CD4-positive, alpha-beta T cell (primary cell): ENCODE results near the gene MRPS12. TPM values are rescaled to one million over a fixed set of nuclear protein-coding genes. Genes with fewer than 3 reads are reported as not detected.

Source experiments
- ATAC-seq: fragments of 200-7000 bp; cut with Tn5 transposase; one replicate; pipeline ENCODE4 v1.10.0; 2022; ENCODE audit warnings: mild to moderate bottlenecking; ENCODE audit not compliant: poor library complexity
- CTCF ChIA-PET: fragments of 350-600 bp; sonication (Branson Sonifier 250); formaldehyde crosslinking; loops from one replicate; lab custom pipeline; 2021; ENCODE audit warnings: antibody characterized with exemption, inconsistent platforms; lab: Charles Lee
- POLR2A ChIA-PET: fragments of 350-600 bp; sonication (Branson Sonifier 250); formaldehyde crosslinking; loops from one replicate; lab custom pipeline; 2021; ENCODE audit warnings: antibody characterized with exemption, inconsistent platforms; lab: Charles Lee
- DNase-seq, 14 experiments: peaks; one replicate each; pipeline ENCODE4 v3.0.0-alpha.2; 2013 to 2020; ENCODE audit warnings: mixed read lengths in 2 of 14
- H3K27ac ChIP-seq, 2 donors: one replicate each; pipeline versions ENCODE4 v1.5.1 to v1.7.0; 2013; ENCODE audit warnings: low read length in 2 of 2, low read depth in 1 of 2, mild to moderate bottlenecking in 1 of 2
- H3K27me3 ChIP-seq, 2 experiments: 1 replicate in 1 of 2; 2 replicates in 1 of 2; pipeline versions ENCODE4 v1.6.1 to v1.7.0; 2013; ENCODE audit warnings: low read length in 2 of 2, control low read depth in 1 of 2, mild to moderate bottlenecking in 1 of 2, moderate library complexity in 1 of 2; ENCODE audit not compliant: insufficient read depth in 2 of 2, control insufficient read depth in 1 of 2
- H3K36me3 ChIP-seq: one replicate; pipeline ENCODE4 v1.6.1; 2013; ENCODE audit warnings: low read length, control low read depth; ENCODE audit not compliant: insufficient read depth
- H3K4me1 ChIP-seq: one replicate; pipeline ENCODE4 v1.6.1; 2013; ENCODE audit warnings: low read length, control low read depth; ENCODE audit not compliant: insufficient read depth
- H3K4me3 ChIP-seq: one replicate; pipeline ENCODE4 v1.5.1; 2013; ENCODE audit warnings: mild to moderate bottlenecking, low read length, moderate library complexity
- H3K9me3 ChIP-seq, 2 experiments: 1 replicate in 1 of 2; 2 replicates in 1 of 2; pipeline versions ENCODE4 v1.6.1 to v1.7.0; 2013; ENCODE audit warnings: low read length in 2 of 2, mild to moderate bottlenecking in 2 of 2, control low read depth in 1 of 2, moderate library complexity in 1 of 2; ENCODE audit not compliant: control insufficient read depth in 1 of 2, insufficient read depth in 1 of 2
- H3K27ac Mint-ChIP-seq: one replicate; pipeline ENCODE4 v1.8.0; 2020; ENCODE audit warnings: mixed read lengths
- H3K27me3 Mint-ChIP-seq: one replicate; pipeline ENCODE4 v1.8.0; 2021; ENCODE audit warnings: mixed read lengths
- H3K36me3 Mint-ChIP-seq: one replicate; pipeline ENCODE4 v1.8.0; 2021; ENCODE audit warnings: low read depth, mixed read lengths
- H3K4me1 Mint-ChIP-seq: one replicate; pipeline ENCODE4 v1.8.0; 2021; ENCODE audit warnings: low read depth, mixed read lengths
- H3K4me3 Mint-ChIP-seq: one replicate; pipeline ENCODE4 v1.8.0; 2020; ENCODE audit warnings: mild to moderate bottlenecking, mixed read lengths
- H3K9me3 Mint-ChIP-seq: one replicate; pipeline ENCODE4 v1.8.0; 2020; ENCODE audit warnings: mixed read lengths
- intact Hi-C, 2 experiments: fragments of 100-400 bp; cut with DNase I in 1 of 2; cut with micrococcal nuclease in 1 of 2; formaldehyde crosslinking; loops; one replicate each; pipeline versions ENCODE4 v1.15.1 to v1.9.0; 2023 to 2025; cut with DNase I, micrococcal nuclease
- total RNA-seq, 174 experiments: library from RNA in 2 of 174; stranded (reverse) in 2 of 174; gene quantifications; one replicate each; pipeline ENCODE4 v1.2.3 and lab custom pipeline; 2021 to 2026
- TF ChIP-seq, protein P1 (sequence below): fragments of 200-600 bp; IDR thresholded peaks from one replicate; pipeline ENCODE4 v1.8.0; 2022; ENCODE audit warnings: antibody characterized with exemption, mild to moderate bottlenecking

The MRPS12 gene
- total RNA-seq, 2 experiments from 2014 or later: 13.7 to 15.4 TPM

- Mint-ChIP-seq H3K4me3 (no peak overlapping the region), H3K36me3 (no peaks in the 10 kb centered on the region), H3K9me3 (no peaks in the 10 kb centered on the region), H3K4me1 (no peaks in the 10 kb centered on the region), H3K27ac (no peak overlapping the region), H3K27me3 (no peaks in the 10 kb centered on the region)
- TF ChIP-seq, protein P1, sequence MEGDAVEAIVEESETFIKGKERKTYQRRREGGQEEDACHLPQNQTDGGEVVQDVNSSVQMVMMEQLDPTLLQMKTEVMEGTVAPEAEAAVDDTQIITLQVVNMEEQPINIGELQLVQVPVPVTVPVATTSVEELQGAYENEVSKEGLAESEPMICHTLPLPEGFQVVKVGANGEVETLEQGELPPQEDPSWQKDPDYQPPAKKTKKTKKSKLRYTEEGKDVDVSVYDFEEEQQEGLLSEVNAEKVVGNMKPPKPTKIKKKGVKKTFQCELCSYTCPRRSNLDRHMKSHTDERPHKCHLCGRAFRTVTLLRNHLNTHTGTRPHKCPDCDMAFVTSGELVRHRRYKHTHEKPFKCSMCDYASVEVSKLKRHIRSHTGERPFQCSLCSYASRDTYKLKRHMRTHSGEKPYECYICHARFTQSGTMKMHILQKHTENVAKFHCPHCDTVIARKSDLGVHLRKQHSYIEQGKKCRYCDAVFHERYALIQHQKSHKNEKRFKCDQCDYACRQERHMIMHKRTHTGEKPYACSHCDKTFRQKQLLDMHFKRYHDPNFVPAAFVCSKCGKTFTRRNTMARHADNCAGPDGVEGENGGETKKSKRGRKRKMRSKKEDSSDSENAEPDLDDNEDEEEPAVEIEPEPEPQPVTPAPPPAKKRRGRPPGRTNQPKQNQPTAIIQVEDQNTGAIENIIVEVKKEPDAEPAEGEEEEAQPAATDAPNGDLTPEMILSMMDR: no peak
- H3K4me3 ChIP-seq: no peak overlapping the region
- H3K36me3 ChIP-seq: peaks cover 6% of the 10 kb centered on the region
- DNase-seq (peak in 1 of 14 experiments; percentile 14), ATAC-seq (no peak)
- no peaks in the 10 kb centered on the region for H3K27me3 ChIP-seq
- H3K9me3 ChIP-seq: no peaks in the 10 kb centered on the region
- ChIA-PET CTCF (no interaction called here), POLR2A (no interaction called here)
- peaks cover 3% of the 10 kb centered on the region for H3K4me1 ChIP-seq
- H3K27ac ChIP-seq: no peak overlapping the region
- intact Hi-C loops: no loop called here
These were observed 15.1 kb upstream of the MRPS12 start for GRCh38 chr19:38915329-38916321.

- ChIA-PET CTCF (no interaction called here), POLR2A (no interaction called here)
- intact Hi-C loops: no loop called here
- no peaks in the 10 kb centered on the region for H3K27me3 Mint-ChIP-seq
- Histone ChIP-seq H3K27ac (no peak overlapping the region), H3K36me3 (peaks cover 15% of the 10 kb centered on the region), H3K4me1 (peaks cover 3% of the 10 kb centered on the region), H3K27me3 (no peaks in the 10 kb centered on the region), H3K9me3 (no peaks in the 10 kb centered on the region), H3K4me3 (no peak overlapping the region)
- peaks cover 11% of the 10 kb centered on the region for H3K36me3 Mint-ChIP-seq
- DNase-seq (no peak), ATAC-seq (no peak)
- H3K27ac Mint-ChIP-seq: no peak overlapping the region
- H3K9me3 Mint-ChIP-seq: no peaks in the 10 kb centered on the region
- H3K4me1 Mint-ChIP-seq: no peaks in the 10 kb centered on the region
- H3K4me3 Mint-ChIP-seq: no peak overlapping the region
- TF ChIP-seq, protein P1: no peak
These were observed 13.2 kb upstream of the MRPS12 start for GRCh38 chr19:38917516-38917915.

GRCh38 chr19:38917921-38918491 lies 12.7 kb upstream of the MRPS12 start:
- H3K27ac Mint-ChIP-seq: no peak overlapping the region
- peaks cover 13% of the 10 kb centered on the region for H3K36me3 Mint-ChIP-seq
- no peak for ATAC-seq
- TF ChIP-seq, protein P1: no peak
- no peaks in the 10 kb centered on the region for H3K9me3 ChIP-seq
- DNase-seq: no peak
- H3K27me3 Mint-ChIP-seq: no peaks in the 10 kb centered on the region
- H3K4me1 Mint-ChIP-seq: no peaks in the 10 kb centered on the region
- no peak overlapping the region for H3K27ac ChIP-seq
- H3K4me1 ChIP-seq: peaks cover under 1% of the 10 kb centered on the region
- H3K27me3 ChIP-seq: no peaks in the 10 kb centered on the region
- H3K36me3 ChIP-seq: peaks cover 15% of the 10 kb centered on the region
- intact Hi-C loops: no loop called here
- H3K4me3 ChIP-seq: no peak overlapping the region
- CTCF ChIA-PET: no interaction called here
- no peaks in the 10 kb centered on the region for H3K9me3 Mint-ChIP-seq
- no peak overlapping the region for H3K4me3 Mint-ChIP-seq
- POLR2A ChIA-PET: no interaction called here
